Skin of body (tissue), 2 donors: Measurements from ENCODE around the gene POLA1. TPM values are rescaled to one million over a fixed set of nuclear protein-coding genes. Genes with fewer than 3 reads are reported as not detected.
"Not testable (repeated sequence)": the region's sequence is repeated elsewhere in the genome, so short reads cannot be mapped to it uniquely, and the experiment has no call there.

Experiments used
- DNase-seq: peaks from one replicate; lab custom pipeline; 2025; lab: John Stamatoyannopoulos, UW
- total RNA-seq: library from RNA; depleted of rRNA; stranded (reverse); fragments of >200 nt; gene quantifications from one replicate; pipeline ENCODE4 v1.2.3, GENCODE V29; 2014

Gene POLA1
- total RNA-seq, 1 donor from 2014 or later = 24.1 TPM

- no peak for DNase-seq
Observed at GRCh38 chrX:24790166-24790565, 96.4 kb downstream of the POLA1 start.

GRCh38 chrX:24796204-24796603 is 102.5 kb downstream of the POLA1 start:
- DNase-seq = no peak

DNA sequence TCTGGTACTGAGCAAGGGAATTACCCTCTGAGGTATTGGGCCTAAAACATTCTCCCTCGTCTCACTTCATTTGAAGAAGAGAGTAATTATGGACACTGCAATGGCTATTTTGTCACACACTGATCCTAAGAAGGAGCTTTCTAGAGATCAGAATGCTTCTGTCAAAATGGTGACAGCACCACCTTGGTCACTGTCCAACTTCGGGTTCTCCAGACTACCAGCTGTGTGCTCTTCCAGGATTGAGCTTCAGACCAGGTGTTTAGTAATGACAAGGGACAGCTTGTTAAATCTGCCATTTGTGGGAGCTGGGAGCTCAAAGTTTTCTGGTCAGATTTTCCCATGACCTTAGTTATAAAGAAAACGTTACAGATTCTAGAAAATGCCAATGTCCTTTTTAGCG is 105.4 kb downstream of the POLA1 start:
- DNase-seq = no peak

GRCh38 chrX:24799565-24799964 is 105.8 kb downstream of the POLA1 start:
- no peak for DNase-seq

DNA sequence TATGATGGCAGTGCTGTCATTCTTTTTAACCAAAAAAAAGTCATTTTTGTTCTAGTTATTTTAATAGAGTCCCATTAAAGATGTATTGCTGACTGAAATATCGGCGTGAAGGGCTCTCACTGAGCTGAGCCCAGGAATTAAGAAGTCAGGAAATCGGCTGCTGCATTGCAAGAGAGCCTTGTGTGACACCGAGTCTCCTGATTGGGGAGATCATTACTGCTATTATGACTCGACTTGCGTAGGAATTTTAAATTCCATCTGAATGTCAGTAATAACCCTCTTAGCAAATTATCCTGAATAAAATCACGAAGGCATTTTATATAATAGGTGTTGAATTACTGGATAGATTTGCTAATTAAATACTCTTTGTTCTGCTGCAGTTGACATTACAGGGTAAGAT is 111.5 kb downstream of the POLA1 start:
- no peak for DNase-seq

DNA sequence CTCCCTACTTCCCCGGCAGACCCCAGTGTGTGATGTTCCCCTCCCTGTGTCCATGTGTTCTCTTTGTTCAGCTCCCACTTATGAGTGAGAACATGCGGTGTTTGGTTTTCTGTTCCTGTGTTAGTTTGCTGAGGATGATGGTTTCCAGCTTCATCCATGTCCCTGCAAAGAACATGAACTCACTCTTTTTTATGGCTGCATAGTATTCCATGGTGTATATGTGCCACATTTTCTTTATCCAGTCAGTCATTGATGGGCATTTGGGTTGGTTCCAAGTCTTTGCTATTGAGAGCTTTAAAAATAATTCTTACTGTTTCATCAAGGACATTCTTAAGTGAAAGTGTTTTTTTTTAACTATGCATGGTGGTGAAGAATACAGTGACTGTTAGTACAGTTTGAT is 126.1 kb downstream of the POLA1 start:
- DNase-seq = not testable (repeated sequence)

DNA sequence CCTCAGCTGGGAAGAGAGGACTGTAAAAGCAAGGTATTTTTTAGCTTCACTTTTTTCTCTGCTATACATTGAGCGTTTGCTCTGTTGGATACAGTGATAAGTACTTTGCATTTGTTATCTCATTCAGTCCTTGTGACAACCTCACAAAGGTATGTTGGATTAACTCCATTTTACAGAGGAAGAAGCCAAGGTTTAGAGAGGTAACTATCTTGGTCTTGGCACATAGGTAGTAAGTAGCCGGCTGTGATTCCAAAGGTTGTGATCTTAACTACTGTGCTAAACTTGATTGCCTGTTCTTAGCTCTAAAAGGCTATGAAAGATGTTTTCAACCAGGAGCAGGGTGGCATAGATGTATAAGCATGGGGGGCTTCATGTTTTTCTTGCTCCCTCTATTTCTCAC is 134.4 kb downstream of the POLA1 start:
- no peak for DNase-seq

- no peak for DNase-seq
Observed at GRCh38 chrX:24828600-24828999, 134.9 kb downstream of the POLA1 start.

- DNase-seq = no peak
Observed at GRCh38 chrX:24833695-24834094, 140.0 kb downstream of the POLA1 start.

- no peak for DNase-seq
Observed at GRCh38 chrX:24837966-24838365, 144.2 kb downstream of the POLA1 start.

- DNase-seq = no peak
Observed at GRCh38 chrX:24838629-24839028, 144.9 kb downstream of the POLA1 start.

DNA sequence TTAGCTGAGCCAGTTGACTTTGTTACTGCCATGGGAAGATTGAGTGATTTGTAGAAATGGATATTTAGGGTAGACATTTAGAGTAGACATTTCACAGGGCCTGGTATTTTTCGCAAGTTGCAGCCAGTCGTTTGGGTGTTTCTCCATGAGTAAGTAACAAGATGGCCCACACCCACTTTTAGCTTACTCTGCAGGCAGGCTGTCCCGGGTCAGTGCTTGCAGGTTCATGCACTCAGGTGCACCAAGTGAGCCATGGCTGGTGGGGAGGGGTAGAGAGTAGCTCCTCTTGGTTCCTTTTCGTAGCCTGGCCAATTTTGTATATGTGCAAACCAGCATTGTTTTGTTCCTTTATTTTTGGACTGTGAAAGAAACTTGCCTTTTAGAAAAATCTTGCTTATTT is 145.6 kb downstream of the POLA1 start:
- no peak for DNase-seq

DNA sequence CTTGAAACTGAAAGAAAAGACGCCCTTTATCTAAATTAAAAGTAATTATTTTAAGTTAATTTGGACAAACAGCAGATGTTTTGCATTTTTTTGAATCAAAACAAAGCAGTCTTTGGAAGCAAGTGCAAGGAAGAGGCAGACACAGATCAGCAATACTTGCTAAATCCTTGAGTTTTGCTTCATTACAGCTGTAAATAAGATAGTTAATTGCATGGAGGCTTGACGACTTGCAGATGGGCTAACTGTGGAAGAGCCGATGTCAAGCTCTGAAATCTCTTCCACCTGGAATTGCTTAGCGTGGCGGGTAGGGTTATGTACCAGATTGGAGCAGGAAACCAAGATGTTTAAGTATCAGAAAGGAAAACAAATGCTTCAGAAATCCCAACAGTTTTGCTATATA is 148.8 kb downstream of the POLA1 start:
- DNase-seq = no peak

- no peak for DNase-seq
Observed at GRCh38 chrX:24846550-24847150, 152.9 kb downstream of the POLA1 start.

GRCh38 chrX:24851289-24851688 is 157.6 kb downstream of the POLA1 start:
- no peak for DNase-seq

- DNase-seq = no peak
Observed at GRCh38 chrX:24851780-24852179, 158.1 kb downstream of the POLA1 start.

DNA sequence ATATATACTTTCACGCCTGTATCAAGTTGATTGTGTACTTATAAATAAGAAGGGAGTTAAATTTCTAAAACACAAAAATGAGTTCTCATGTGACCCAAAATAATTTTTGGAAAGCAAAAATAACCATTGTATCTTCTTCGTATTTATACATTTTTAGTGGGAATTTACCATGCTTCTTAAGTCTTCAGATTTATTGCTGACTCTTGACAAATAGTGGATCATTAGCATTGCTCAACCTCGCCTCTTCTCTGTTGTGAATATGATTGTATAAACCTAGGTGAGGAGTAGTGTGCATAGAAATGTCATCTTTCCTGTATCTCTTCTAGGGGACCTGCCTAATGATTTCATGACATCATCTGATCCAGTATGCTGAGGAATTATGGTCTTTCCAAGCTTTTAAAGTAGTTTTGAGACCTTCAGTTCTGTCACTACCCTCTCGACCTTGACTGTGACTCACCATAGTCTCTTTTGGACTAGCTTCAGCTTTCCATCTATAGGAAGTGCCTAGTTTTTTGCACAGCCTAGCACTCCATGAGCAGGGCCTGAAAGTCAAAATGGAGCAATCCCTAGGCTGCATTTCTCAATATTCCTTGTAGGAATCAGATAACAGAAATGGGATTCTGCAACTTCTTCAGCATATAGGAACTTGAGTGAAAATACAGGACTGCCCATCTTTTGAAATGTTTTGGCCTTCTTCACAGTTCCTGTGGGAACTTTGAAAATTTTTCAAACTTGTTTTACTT is 164.5 kb downstream of the POLA1 start:
- DNase-seq = no peak

DNA sequence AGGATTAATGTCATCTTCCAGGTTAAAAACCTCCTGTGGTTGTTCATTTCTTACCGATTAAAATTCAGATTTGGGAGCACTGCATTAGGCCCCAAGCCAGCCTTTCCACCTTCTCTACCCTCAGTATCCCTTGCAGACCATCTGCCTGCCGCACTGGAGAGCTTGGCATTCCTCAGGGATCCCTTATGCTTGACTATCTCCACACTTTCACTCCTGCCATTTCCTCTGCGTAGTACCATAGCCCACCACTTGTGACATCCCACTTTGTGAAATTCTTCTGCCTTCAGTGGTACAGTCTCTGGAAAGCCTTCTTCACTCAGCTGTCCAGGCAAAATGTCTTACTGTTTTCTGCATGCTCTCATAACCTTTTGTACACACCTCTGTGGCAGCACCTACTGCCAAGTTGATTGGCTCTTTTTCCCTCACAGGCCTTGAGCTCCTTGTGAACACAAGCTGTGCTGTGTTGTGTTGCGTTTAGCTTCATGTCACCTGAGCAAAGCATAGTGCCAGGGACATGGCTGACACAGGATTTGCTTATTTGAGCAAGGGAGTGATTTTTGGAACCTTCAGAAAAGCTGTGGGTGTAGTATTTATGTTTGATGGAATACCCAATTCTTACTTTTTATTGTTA is 165.6 kb downstream of the POLA1 start:
- DNase-seq = no peak

GRCh38 chrX:24860140-24860539 is 166.4 kb downstream of the POLA1 start:
- DNase-seq = no peak

GRCh38 chrX:24862343-24862742 is 168.6 kb downstream of the POLA1 start:
- no peak for DNase-seq

DNA sequence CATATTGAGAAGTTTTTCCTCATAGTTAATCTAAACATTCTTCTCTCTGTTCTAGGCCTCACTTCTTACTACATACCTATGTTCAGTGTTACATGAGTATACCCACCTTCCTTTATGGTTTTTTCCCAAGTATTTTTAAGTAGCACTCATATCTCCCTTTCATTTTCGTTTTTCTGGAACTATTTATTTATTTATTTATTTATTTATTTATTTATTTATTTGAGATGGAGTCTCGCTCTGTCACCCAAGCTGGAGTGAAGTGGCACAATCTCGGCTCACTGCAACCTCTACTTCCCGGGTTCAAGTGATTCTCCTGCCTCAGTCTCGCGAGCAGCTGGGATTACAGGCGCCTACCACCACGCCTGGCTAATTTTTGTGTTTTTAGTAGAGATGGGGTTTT is 170.1 kb downstream of the POLA1 start:
- not testable (repeated sequence) for DNase-seq

DNA sequence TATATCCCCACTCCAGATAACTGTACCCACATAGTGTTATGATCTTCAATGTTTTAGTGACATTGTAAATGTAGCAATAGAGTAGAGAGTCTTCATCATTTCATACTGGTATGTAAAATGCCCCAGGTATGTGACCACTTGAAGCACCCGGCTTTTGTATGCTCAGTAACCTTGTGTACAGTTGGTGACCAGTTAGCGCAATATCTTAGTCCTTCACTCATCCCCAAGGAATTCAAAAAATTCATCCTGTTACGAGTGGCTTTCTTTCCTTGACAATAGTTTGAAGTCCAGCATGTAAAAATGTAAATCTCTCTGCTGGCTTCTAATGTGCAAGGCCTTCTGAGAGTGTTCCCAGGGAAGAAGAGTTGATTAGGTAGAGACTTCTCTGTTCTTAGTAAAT is 176.4 kb downstream of the POLA1 start:
- DNase-seq = no peak
